Osteocyte (in vitro differentiated cells): ENCODE measurements around the gene DNAJB12. TPM values are rescaled to one million over a fixed set of nuclear protein-coding genes. Genes with fewer than 3 reads are reported as not detected.
A peak's percentile ranks its signal among the peaks of the same experiment; 100 is the strongest.
"Not testable (repeated sequence)": the region's sequence is repeated elsewhere in the genome, so short reads cannot be mapped to it uniquely, and the experiment has no call there.

ENCODE experiments used
- DNase-seq: peaks from one replicate; pipeline ENCODE4 v3.0.0; 2021; ENCODE audit warnings: mixed read lengths; ENCODE audit not compliant: unreplicated experiment; ENCODE audit errors: extremely low spot score
- H3K27ac Mint-ChIP-seq: one replicate; pipeline ENCODE4 v1.8.0; 2021; ENCODE audit warnings: mild to moderate bottlenecking, mixed read lengths; ENCODE audit not compliant: unreplicated experiment
- H3K27me3 Mint-ChIP-seq: one replicate; pipeline ENCODE4 v1.8.0; 2021; ENCODE audit warnings: mixed read lengths; ENCODE audit not compliant: unreplicated experiment
- H3K36me3 Mint-ChIP-seq: one replicate; pipeline ENCODE4 v1.8.0; 2021; ENCODE audit warnings: mixed read lengths; ENCODE audit not compliant: unreplicated experiment
- H3K4me1 Mint-ChIP-seq: one replicate; pipeline ENCODE4 v1.8.0; 2021; ENCODE audit warnings: mixed read lengths; ENCODE audit not compliant: unreplicated experiment
- H3K4me3 Mint-ChIP-seq: one replicate; pipeline ENCODE4 v1.8.0; 2021; ENCODE audit warnings: mild to moderate bottlenecking, moderate library complexity, mixed read lengths; ENCODE audit not compliant: unreplicated experiment
- H3K9me3 Mint-ChIP-seq: one replicate; pipeline ENCODE4 v1.8.0; 2021; ENCODE audit warnings: mixed read lengths; ENCODE audit not compliant: unreplicated experiment
- CTCF ChIP-seq: fragments of 200-600 bp; sonication (generic); IDR thresholded peaks from 2 replicates; pipeline ENCODE4 v1.5.0; 2021; ENCODE audit warnings: antibody characterized with exemption, mild to moderate bottlenecking, moderate library complexity
- total RNA-seq: library from RNA; stranded (reverse); gene quantifications from 2 replicates; pipeline ENCODE4 v1.2.1, GENCODE V29; 2021

Gene DNAJB12
- total RNA-seq, 1 donor from 2014 or later: 43.0 TPM

GRCh38 chr10:72297281-72297804 lies 57.4 kb downstream of the DNAJB12 start:
- no peak for DNase-seq
- H3K27ac Mint-ChIP-seq: peak overlapping the region; percentile 94
- no peaks in the 10 kb centered on the region for H3K9me3 Mint-ChIP-seq

GRCh38 chr10:72296829-72297280 lies 57.9 kb downstream of the DNAJB12 start:
- not testable (repeated sequence) for H3K36me3 Mint-ChIP-seq, H3K9me3 Mint-ChIP-seq, DNase-seq, H3K27me3 Mint-ChIP-seq
- H3K4me1 Mint-ChIP-seq: peaks cover 17% of the 10 kb centered on the region
- H3K4me3 Mint-ChIP-seq: peak overlapping the region; percentile 73
- peak overlapping the region; percentile 94 for H3K27ac Mint-ChIP-seq

More at GRCh38 chr10:72297281-72297804, 57.4 kb downstream of the DNAJB12 start:
- H3K27me3 Mint-ChIP-seq: no peaks in the 10 kb centered on the region
- no peaks in the 10 kb centered on the region for H3K36me3 Mint-ChIP-seq
- TF ChIP-seq CTCF: no peak
- H3K4me3 Mint-ChIP-seq: peak overlapping the region; percentile 73
- H3K4me1 Mint-ChIP-seq: peaks cover 17% of the 10 kb centered on the region

- DNase-seq: no peak
- Mint-ChIP-seq H3K27me3 (no peaks in the 10 kb centered on the region), H3K9me3 (no peaks in the 10 kb centered on the region), H3K4me3 (peak overlapping the region; percentile 14), H3K4me1 (peaks cover 17% of the 10 kb centered on the region), H3K27ac (peak overlapping the region; percentile 44), H3K36me3 (no peaks in the 10 kb centered on the region)
- no peak for TF ChIP-seq CTCF
These were observed 59.3 kb downstream of the DNAJB12 start for GRCh38 chr10:72295330-72295910.

- no peak for DNase-seq
- no peak for TF ChIP-seq CTCF
- no peak overlapping the region for H3K27ac Mint-ChIP-seq
- H3K4me3 Mint-ChIP-seq: no peak overlapping the region
- H3K36me3 Mint-ChIP-seq: no peaks in the 10 kb centered on the region
- no peaks in the 10 kb centered on the region for H3K9me3 Mint-ChIP-seq
- peaks cover 7% of the 10 kb centered on the region for H3K4me1 Mint-ChIP-seq
- H3K27me3 Mint-ChIP-seq: no peaks in the 10 kb centered on the region
These were observed 62.5 kb downstream of the DNAJB12 start for GRCh38 chr10:72292223-72292691.

- Mint-ChIP-seq H3K27me3 (no peaks in the 10 kb centered on the region), H3K4me3 (no peak overlapping the region), H3K36me3 (no peaks in the 10 kb centered on the region), H3K9me3 (no peaks in the 10 kb centered on the region), H3K27ac (no peak overlapping the region), H3K4me1 (peaks cover 7% of the 10 kb centered on the region)
- DNase-seq: no peak
- TF ChIP-seq CTCF: no peak
These were observed 63.6 kb downstream of the DNAJB12 start for GRCh38 chr10:72291019-72291532.
